Fibroblast of mammary gland (primary cell): ENCODE data around the gene TBC1D14.
A peak's percentile ranks its signal among the peaks of the same experiment; 100 is the strongest.

ENCODE experiments used
- DNase-seq: peaks from one replicate; pipeline ENCODE4 v3.0.0-alpha.2; 2010; ENCODE audit warnings: low read depth
- H3K4me3 ChIP-seq: 2 replicates; pipeline ENCODE4 v1.5.1; 2011; ENCODE audit warnings: low read depth, mild to moderate bottlenecking, low read length, moderate library complexity; ENCODE audit not compliant: control insufficient read depth
- CTCF ChIP-seq: conservative IDR thresholded peaks from 2 replicates; pipeline ENCODE4 v1.5.1; 2011; ENCODE audit warnings: low read depth, low read length, inconsistent platforms; ENCODE audit not compliant: control insufficient read depth, insufficient read depth

TBC1D14 gene

GRCh38 chr4:7004331-7004730, 94.7 kb downstream of the TBC1D14 start:
- no peak for DNase-seq
- H3K4me3 ChIP-seq = no peak overlapping the region
- no peak for TF ChIP-seq CTCF

GRCh38 chr4:7005571-7005970, 95.9 kb downstream of the TBC1D14 start:
- TF ChIP-seq CTCF = no peak

GRCh38 chr4:7006411-7006810, 96.8 kb downstream of the TBC1D14 start:
- no peak for TF ChIP-seq CTCF
- H3K4me3 ChIP-seq = no peak overlapping the region
- DNase-seq = no peak

More at GRCh38 chr4:7005571-7005970, 95.9 kb downstream of the TBC1D14 start:
- H3K4me3 ChIP-seq = no peak overlapping the region
- no peak for DNase-seq

- no peak for TF ChIP-seq CTCF
- DNase-seq = no peak
- H3K4me3 ChIP-seq = no peak overlapping the region
Observed at GRCh38 chr4:7007142-7007907, 97.7 kb downstream of the TBC1D14 start.

GRCh38 chr4:7007944-7008343, 98.3 kb downstream of the TBC1D14 start:
- no peak overlapping the region for H3K4me3 ChIP-seq
- DNase-seq = peak; percentile 16

GRCh38 chr4:7009564-7009963, 99.9 kb downstream of the TBC1D14 start:
- TF ChIP-seq CTCF = no peak
- no peak for DNase-seq
- no peak overlapping the region for H3K4me3 ChIP-seq

More at GRCh38 chr4:7007944-7008343, 98.3 kb downstream of the TBC1D14 start:
- TF ChIP-seq CTCF = no peak
